ENCODE data around the gene IGFN1.

The IGFN1 gene

GRCh38 chr1:201215531-201216357, 25.1 kb downstream of the IGFN1 start:
- in situ Hi-C loops (cut with MboI; ENCODE audit: low sequenced_read_pairs) = no loop called here

GRCh38 chr1:201216395-201217085, 25.9 kb downstream of the IGFN1 start:
- in situ Hi-C loops (cut with MboI; ENCODE audit: low sequenced_read_pairs) = no loop called here

GRCh38 chr1:201217146-201217545, 26.5 kb downstream of the IGFN1 start:
- in situ Hi-C loops (cut with MboI; ENCODE audit: low sequenced_read_pairs) = no loop called here

DNA sequence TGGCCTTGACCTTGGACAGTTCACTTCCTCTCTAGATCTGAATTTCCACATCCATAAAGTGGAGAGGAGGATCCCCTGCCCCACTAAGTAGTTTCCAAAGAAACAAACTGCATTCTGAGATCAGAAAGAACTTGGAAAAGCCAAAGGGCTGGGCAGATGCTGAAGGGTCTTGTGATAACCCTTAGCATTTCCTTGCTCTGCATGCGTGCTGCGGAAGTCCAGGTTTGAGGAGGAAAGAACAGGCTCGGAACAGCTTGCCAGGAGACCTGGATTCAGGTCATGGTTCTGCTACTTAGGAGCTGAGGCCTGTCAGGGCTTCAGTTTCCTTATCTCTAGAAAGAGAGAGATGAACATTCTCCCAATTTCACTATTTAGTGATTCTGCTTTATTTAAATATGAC, 27.2 kb downstream of the IGFN1 start:
- in situ Hi-C loops (cut with MboI; ENCODE audit: low sequenced_read_pairs) = no loop called here

GRCh38 chr1:201218409-201218808, 27.8 kb downstream of the IGFN1 start:
- in situ Hi-C loops (cut with MboI; ENCODE audit: low sequenced_read_pairs) = no loop called here

DNA sequence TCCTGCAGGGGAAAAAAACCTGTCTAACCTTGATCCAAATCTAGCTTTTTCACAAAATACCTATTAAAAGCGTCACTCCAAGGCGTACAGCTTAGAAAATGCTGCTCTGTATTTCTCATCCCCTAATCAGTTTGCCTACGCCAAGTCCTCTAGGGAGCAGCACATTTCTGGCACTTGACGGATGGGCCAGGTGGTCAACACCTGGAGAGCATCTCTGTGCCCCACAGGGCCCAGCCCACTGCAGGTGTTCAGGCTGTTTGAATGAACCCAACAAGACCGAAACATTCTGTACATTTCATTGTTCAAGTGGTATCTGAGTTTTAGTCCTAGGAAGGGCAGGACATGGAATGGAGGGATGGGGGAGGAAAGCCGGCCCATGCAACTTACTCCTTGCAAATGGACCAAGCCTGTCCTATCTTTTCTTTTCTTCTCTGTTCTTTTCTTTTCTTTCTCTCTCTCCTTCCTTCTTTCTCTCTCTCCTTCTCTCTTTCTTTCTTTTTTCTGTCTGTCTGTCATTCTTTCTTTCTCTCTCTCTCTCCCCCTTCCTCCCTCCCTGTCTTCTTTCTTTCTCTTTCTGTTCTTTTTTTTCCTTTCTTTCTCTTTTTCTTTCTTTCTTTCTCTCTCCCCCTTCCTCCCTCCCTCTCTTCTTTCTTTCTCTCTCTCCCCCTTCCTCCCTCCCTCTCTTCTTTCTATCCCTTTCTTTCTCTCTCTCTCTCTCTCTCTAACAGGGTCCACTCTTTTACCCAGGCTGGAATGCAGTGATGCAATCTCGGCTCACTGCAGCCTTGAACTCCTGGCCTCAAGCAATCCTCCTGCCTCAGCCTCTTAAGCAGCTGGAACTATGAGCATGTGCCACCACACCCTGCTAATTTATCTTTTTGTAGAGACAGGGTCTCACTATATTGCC, 29.1 kb downstream of the IGFN1 start:
- in situ Hi-C loops (cut with MboI; ENCODE audit: low sequenced_read_pairs) = no loop called here

DNA sequence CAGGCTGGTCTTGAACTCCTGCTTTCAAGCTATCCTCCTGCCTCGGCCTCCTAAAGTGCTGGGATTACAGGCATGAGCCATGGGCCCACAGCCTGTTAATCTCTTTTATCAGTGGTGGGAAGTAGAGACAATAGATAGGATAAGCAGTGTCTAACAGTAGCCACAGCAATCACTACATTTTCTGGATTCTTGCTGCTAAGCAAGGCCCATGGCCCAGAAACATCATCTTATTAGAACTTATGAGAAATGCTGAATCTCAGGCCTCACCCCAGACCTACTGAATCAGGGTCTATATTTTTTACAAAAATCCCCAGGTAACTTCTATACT, 29.7 kb downstream of the IGFN1 start:
- in situ Hi-C loops (cut with MboI; ENCODE audit: low sequenced_read_pairs) = no loop called here

DNA sequence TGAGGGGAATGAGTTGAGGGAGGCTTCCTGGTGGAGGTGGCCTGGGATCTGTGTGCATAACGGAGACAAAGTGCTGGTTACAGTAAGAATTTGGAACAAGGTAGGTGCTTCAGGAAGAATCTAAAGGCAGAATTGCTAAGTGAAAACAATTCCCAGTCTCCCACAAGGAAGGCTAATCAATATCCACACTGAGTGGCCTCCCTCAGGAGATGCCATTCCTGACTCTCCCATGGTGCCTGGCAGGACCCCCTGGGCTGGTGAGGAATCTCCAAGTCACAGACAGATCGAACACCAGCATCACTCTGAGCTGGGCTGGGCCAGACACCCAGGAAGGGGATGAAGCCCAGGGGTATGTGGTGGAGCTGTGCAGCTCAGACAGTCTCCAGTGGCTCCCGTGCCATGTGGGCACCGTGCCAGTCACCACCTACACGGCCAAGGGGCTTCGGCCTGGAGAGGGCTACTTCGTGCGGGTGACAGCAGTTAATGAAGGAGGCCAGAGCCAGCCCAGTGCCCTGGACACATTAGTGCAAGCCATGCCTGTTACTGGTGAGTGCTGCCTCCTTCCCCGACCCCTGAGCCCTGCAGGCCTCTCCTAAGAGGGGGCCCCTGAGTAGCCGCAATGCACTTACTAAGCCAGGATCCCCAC, 30.7 kb downstream of the IGFN1 start:
- in situ Hi-C loops (cut with MboI; ENCODE audit: low sequenced_read_pairs) = no loop called here

- in situ Hi-C loops (cut with MboI; ENCODE audit: low sequenced_read_pairs) = no loop called here
Measured at GRCh38 chr1:201222125-201222524, 31.5 kb downstream of the IGFN1 start.

DNA sequence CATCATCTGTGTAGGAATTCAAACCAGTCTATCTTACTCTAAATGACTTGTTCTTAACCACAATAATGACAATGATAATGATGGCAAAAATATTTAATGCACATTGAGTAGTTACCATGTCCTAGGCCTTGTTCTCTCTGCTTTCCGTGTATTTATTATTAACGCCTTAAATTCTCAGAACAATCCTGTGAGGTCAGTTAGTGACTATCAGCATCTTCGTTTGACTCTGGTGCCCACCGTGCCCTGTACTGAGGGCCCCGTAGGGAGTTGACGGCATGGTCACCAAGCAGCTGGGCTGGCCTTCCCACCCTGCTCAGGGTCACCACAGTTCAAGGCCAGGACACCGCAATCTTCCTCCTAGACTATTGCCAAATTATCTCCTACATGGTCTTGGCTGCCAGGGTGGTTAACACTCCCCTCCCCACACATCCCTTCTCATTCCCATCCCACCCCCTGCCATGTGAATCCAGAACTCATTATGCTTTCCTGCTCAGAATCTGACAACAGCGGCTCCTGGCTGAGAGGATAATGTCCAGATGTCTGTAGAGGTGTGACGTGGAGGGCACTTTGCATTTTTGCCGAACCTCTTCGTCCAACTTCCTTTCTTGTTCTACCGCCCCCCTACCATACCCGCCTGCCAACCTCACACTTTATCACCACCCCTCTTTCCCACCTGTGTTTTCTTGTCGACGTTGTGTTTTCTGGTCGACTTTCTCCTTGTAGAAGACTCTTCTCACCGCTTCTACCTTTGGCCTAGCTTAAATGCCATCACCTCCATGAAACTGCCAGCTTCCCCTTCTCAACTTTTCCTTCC, 33.4 kb downstream of the IGFN1 start:
- in situ Hi-C loops (cut with MboI; ENCODE audit: low sequenced_read_pairs) = no loop called here

DNA sequence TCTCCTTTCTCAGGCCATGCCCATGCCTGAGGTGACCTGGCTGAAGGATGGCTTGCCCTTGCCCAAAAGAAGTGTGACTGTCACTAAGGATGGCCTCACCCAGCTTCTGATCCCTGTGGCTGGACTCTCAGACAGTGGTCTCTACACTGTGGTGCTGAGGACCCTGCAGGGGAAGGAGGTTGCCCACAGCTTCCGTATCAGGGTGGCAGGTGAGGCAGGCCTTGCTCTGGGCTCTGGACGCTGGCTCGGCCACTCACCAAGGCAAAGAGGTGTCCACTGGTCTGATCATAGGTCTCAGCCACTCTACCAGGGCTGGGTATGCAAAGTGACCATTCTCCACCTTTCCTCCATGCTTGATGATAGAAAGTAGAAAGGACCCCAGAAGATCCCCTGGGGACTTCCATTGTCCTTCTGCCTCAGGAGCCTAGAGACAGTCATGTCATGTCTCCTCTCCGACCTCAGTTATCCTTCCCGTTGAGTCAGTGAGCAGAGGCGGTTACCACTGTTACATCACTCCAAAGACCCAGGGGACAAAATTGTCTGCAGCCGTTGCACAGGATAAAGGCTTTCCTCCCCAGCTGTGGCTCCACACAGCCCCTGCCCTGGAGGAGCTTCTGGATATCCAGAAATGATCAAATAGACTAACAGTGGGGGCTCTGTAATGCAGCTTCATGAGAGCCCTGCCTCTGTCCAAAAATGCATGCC, 34.2 kb downstream of the IGFN1 start:
- in situ Hi-C loops (cut with MboI; ENCODE audit: low sequenced_read_pairs) = no loop called here

DNA sequence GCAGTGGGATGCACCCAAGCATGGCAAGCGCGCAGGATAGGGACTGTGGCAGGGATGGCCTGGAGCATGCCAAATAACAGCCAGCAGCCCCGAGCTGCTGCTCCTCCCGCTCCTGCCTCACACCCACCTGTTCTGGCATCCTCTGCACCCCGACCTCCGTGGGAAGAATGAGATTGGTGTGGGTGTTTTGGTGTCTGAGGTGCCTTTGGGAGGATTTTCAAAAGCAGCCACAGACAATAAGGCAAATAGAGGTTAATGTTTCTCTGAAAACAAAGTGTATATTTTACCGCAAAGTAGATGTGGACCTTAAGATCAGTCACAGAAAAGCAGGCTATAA, 35.5 kb downstream of the IGFN1 start:
- in situ Hi-C loops (cut with MboI; ENCODE audit: low sequenced_read_pairs) = no loop called here

DNA sequence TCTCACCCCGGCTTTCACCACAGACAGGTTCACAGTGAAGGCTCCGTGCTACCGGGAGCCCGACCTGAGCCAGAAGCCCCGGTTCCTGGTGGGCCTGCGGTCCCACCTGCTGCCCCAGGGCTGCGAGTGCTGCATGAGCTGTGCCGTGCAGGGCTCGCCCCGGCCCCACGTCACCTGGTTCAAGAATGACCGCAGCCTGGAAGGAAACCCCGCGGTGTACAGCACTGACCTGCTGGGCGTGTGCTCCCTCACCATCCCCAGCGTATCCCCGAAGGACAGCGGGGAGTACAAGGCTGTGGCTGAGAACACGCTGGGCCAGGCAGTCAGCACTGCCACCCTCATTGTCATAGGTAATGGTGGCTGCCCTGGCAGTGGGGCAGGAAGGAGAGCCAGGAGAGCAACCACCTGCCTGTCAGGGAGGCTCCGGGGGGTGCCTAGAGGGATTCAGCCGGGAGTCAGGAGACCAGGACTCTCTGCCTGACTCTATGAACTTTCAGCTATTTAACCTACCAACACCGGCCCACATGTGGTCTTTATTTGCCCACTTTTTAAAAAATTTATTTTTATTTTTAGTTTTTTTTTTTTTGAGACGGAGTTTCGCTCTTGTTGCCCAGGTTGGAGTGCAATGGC, 36.4 kb downstream of the IGFN1 start:
- in situ Hi-C loops (cut with MboI; ENCODE audit: low sequenced_read_pairs) = no loop called here

DNA sequence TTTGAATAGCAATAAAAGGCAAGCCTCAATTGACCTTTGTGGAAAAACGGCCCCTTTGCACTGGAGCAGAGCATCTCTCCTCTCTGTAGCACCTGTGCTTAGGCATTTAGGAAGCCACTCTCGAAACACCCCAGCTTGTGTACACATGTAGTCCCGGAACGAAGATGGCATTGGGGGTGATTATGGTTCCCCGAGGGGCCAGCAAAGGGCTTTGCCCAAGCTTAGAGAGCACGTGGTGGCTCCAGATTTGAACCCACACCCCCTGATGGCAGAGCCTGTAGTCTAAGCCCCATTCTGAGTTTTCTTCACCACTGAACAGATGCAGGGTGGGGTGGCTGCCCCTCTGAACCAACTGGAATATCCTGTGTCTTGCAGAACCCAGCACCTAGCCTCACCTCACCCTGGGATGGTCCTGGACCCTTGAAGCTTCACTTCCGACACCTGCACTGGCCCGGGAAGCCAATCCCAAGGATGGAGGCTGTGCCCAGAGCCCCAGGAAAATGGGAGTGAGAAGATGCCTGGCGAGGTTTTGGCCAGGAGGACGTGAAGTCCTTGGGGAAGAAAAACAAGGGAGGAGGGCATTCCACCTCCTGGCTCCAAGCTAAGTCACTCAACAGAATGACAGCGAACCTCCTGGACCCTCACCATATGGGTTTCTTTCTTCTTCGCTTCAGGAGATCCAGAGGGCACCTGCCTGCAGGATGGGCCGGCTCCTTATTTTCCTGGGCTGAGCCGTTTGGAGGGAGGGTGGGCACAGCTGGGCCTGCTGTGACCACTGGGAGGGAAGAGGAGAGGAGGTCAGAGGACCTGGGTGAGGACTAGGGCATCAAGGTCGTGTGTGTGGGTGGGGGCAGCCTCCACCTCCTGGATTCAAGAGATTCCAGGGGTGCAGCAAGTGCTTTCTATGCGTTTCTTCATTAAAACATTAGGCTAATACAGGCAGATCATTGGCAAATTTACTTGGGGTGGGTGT, 37.7 kb downstream of the IGFN1 start:
- in situ Hi-C loops (cut with MboI; ENCODE audit: low sequenced_read_pairs) = no loop called here

DNA sequence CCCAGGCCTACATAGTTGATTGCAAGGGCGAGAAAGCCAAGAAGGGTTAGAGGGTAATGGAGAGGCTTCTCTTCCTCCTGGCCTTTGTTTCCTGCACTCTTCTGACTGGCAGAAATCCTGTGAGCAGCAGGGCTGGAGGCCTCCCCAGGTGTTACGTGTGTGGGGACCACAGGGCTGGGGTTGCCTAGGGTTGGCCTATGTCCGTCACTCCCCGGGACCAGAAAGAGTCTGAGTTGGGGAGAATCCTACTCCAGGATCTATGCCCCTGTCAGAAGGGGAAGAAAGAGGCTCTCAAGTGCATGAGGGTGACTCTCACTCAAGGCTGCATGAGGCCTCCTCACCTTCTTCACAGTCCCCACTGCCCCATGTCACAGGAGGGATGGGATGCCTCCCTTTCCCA, 38.5 kb downstream of the IGFN1 start:
- in situ Hi-C loops (cut with MboI; ENCODE audit: low sequenced_read_pairs) = no loop called here

- in situ Hi-C loops (cut with MboI; ENCODE audit: low sequenced_read_pairs) = no loop called here
Measured at GRCh38 chr1:201229771-201230635, 39.4 kb downstream of the IGFN1 start.

- in situ Hi-C loops (cut with MboI; ENCODE audit: low sequenced_read_pairs) = no loop called here
Measured at GRCh38 chr1:201230676-201231075, 40.1 kb downstream of the IGFN1 start.
